Stimulated activated CD4-positive, alpha-beta T cell treated with anti-CD3 and anti-CD28 coated beads, Interleukin-4, amount 100 ng/mL, for 1 hour (primary cell): ENCODE results near the gene SAYSD1.

Experiments used
- DNase-seq: peaks from one replicate; pipeline ENCODE4 v3.0.0-alpha.2; 2020

SAYSD1 gene

DNA sequence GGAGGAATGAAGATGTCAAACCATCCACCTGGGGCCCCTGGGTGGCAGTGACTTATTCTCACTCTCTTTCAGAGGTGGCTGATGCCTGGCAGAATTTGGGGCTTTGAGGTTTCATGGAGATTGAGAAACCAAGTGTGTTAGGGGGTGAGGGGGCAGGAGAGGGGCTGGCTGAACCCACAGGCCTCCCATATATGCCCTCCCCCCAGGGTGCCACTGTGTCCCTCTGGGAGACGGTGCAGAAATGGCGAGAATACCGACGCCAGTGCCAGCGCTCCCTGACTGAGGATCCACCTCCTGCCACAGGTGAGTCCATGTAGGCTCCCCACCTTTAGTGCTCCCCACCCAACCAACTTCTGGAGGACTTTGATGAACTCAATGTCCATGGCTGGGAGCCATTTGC is 58.8 kb downstream of the SAYSD1 start:
- DNase-seq = no peak

DNA sequence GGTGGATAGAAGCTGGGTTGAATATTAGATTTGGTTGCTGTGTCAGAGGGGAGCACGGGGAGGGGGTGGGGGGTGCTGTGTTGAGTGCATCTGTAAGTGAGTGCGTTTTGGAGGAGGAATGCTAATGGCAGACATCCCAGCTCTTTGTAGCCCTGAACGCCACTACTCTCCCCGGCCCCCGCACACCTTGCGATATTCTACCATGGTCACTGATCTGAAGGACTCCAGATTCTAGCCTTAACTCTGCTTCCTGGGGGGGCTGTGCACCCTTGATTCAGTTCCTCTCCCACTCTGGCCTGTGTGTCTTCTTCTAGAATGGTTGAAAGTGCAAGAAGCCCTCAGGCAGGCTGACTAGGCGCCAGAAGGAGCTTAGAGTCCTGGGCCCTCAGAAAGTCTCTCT is 59.3 kb downstream of the SAYSD1 start:
- DNase-seq = no peak

DNA sequence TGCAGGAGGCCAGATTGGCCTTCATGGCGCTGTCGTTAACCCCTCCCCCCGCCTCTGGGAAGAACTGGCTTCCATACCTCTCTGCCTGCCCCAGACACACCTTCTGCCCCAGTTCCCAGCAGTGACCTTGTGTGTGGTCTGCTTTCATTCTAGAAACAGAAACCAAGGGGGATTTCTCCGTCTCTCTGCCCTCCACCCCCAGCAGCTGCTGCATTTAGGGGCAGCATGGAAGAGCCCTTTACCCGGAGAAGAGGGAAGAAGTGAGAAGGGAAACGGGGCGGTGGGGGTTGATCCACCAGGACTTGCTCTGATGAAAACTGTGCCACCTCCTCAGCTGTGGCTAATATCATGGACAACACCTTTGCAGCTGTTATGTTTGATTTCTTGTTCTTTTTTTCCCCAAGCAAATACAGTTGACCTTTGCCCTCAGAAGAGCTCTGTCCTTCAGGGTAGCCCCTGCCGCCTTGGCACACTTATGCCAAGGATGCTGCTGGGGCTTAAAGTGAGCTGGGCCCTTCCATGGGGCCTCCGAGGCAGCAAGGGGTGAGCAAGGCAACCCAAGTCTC is 60.3 kb downstream of the SAYSD1 start:
- no peak for DNase-seq
